PC-9 (cell line): Measurements from ENCODE around the gene AFAP1L1. TPM values are rescaled to one million over a fixed set of nuclear protein-coding genes. Genes with fewer than 3 reads are reported as not detected.

Experiments used
- BruUV-seq: library from RNA; stranded (reverse); fragments of 400-500 nt; replicated peaks from 2 replicates; lab custom pipeline; 2021; lab: Mats Ljungman, UMichigan
- CTCF ChIA-PET: fragments of 300-600 bp; sonication (Branson Sonifier 250); formaldehyde crosslinking; loops from one replicate; lab custom pipeline; 2022; ENCODE audit warnings: antibody characterized with exemption; lab: Charles Lee
- POLR2A ChIA-PET: fragments of 300-600 bp; sonication (Branson Sonifier 250); formaldehyde crosslinking; loops from one replicate; lab custom pipeline; 2022; ENCODE audit warnings: antibody characterized with exemption; ENCODE audit not compliant: unreplicated experiment; lab: Charles Lee
- DNase-seq, 2 experiments: peaks; one replicate each; pipeline versions ENCODE4 v3.0.0 to v3.0.0-alpha.2; 2015 to 2022; ENCODE audit warnings: mixed read lengths in 1 of 2
- H2AFZ ChIP-seq: fragments of 200-600 bp; sonication (generic); 2 replicates; pipeline ENCODE4 v1.8.1; 2017; ENCODE audit warnings: antibody characterized with exemption
- H3F3A ChIP-seq: fragments of 200-600 bp; sonication (generic); 2 replicates; pipeline ENCODE4 v1.8.1; 2017; ENCODE audit warnings: antibody characterized with exemption, mild to moderate bottlenecking, low read depth; ENCODE audit not compliant: insufficient read depth
- H3K27ac ChIP-seq: fragments of 200-600 bp; sonication (generic); 2 replicates; pipeline ENCODE4 v1.6.1; 2016; ENCODE audit warnings: mixed run types
- H3K27me3 ChIP-seq: fragments of 200-600 bp; sonication (generic); 2 replicates; pipeline ENCODE4 v1.6.1; 2016; ENCODE audit warnings: low read depth, mixed run types; ENCODE audit not compliant: insufficient read depth
- H3K36me3 ChIP-seq: fragments of 200-600 bp; sonication (generic); 2 replicates; pipeline ENCODE4 v1.6.1; 2016; ENCODE audit warnings: low read depth, mixed run types
- H3K4me1 ChIP-seq: fragments of 200-600 bp; sonication (generic); replicated peaks from 2 replicates; pipeline ENCODE4 v1.6.1; 2016; ENCODE audit warnings: mixed run types; ENCODE audit not compliant: insufficient read depth
- H3K4me2 ChIP-seq: fragments of 200-600 bp; sonication (generic); 2 replicates; pipeline ENCODE4 v1.6.1; 2017; ENCODE audit warnings: mixed run types
- H3K4me3 ChIP-seq: fragments of 200-600 bp; sonication (generic); 2 replicates; pipeline ENCODE4 v1.6.1; 2016; ENCODE audit warnings: mixed run types
- H3K79me2 ChIP-seq: fragments of 200-600 bp; sonication (generic); 2 replicates; pipeline ENCODE4 v1.6.1; 2017; ENCODE audit warnings: low read depth, mixed run types
- H3K9me2 ChIP-seq: fragments of 200-600 bp; sonication (generic); 2 replicates; pipeline ENCODE4 v1.8.1; 2017; ENCODE audit warnings: mild to moderate bottlenecking; ENCODE audit not compliant: insufficient read depth
- H3K9me3 ChIP-seq: fragments of 200-600 bp; sonication (generic); 2 replicates; pipeline ENCODE4 v1.8.1; 2016; ENCODE audit warnings: low read depth; ENCODE audit not compliant: insufficient read depth
- H4K20me1 ChIP-seq: fragments of 200-600 bp; sonication (generic); 2 replicates; pipeline ENCODE4 v1.8.1; 2017; ENCODE audit not compliant: insufficient read depth
- EZH2 ChIP-seq: fragments of 200-600 bp; sonication (generic); IDR thresholded peaks from 2 replicates; pipeline ENCODE4 v1.8.0; 2017; ENCODE audit warnings: antibody characterized with exemption, low read depth
- intact Hi-C: fragments of 100-400 bp; cut with micrococcal nuclease; formaldehyde crosslinking; loops from one replicate; pipeline ENCODE4 v1.10.0; 2022; ENCODE audit not compliant: unreplicated experiment
- total RNA-seq: library from RNA; stranded (reverse); gene quantifications from 2 replicates; pipeline ENCODE4 v1.2.3, GENCODE V29; 2021
- TF ChIP-seq, protein P1 (sequence below): fragments of 200-600 bp; sonication (generic); conservative IDR thresholded peaks from 2 replicates; pipeline ENCODE4 v1.6.1; 2017; ENCODE audit warnings: mixed run types, antibody characterized with exemption, mild to moderate bottlenecking, moderate library complexity

AFAP1L1 gene
- total RNA-seq, 1 experiment from 2014 or later = 9.6 TPM

- H4K20me1 ChIP-seq = no peaks in the 10 kb centered on the region
- no peaks in the 10 kb centered on the region for H3K9me2 ChIP-seq
- H3K4me2 ChIP-seq = no peak overlapping the region
- ChIA-PET POLR2A (no interaction called here), CTCF (no interaction called here)
- intact Hi-C loops = no loop called here
- no peaks in the 10 kb centered on the region for H3K9me3 ChIP-seq
- H3K4me1 ChIP-seq = no peaks in the 10 kb centered on the region
- no peaks in the 10 kb centered on the region for H3K27me3 ChIP-seq
- BruUV-seq = no TSS peak
- H3K4me3 ChIP-seq = no peak overlapping the region
- no peaks in the 10 kb centered on the region for H3K36me3 ChIP-seq
- H3K27ac ChIP-seq = no peak overlapping the region
- no peak for DNase-seq
- TF ChIP-seq EZH2 = no peak
- TF ChIP-seq, protein P1, sequence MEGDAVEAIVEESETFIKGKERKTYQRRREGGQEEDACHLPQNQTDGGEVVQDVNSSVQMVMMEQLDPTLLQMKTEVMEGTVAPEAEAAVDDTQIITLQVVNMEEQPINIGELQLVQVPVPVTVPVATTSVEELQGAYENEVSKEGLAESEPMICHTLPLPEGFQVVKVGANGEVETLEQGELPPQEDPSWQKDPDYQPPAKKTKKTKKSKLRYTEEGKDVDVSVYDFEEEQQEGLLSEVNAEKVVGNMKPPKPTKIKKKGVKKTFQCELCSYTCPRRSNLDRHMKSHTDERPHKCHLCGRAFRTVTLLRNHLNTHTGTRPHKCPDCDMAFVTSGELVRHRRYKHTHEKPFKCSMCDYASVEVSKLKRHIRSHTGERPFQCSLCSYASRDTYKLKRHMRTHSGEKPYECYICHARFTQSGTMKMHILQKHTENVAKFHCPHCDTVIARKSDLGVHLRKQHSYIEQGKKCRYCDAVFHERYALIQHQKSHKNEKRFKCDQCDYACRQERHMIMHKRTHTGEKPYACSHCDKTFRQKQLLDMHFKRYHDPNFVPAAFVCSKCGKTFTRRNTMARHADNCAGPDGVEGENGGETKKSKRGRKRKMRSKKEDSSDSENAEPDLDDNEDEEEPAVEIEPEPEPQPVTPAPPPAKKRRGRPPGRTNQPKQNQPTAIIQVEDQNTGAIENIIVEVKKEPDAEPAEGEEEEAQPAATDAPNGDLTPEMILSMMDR = no peak
- H3F3A ChIP-seq = 0 out of 2 replicates have a peak, but pooled peaks cover 3% of the 10 kb centered on the region
- H2AFZ ChIP-seq = no peak overlapping the region
- H3K79me2 ChIP-seq = no peaks in the 10 kb centered on the region
Measured at GRCh38 chr5:149310488-149310887, 38.8 kb downstream of the AFAP1L1 start.

DNA sequence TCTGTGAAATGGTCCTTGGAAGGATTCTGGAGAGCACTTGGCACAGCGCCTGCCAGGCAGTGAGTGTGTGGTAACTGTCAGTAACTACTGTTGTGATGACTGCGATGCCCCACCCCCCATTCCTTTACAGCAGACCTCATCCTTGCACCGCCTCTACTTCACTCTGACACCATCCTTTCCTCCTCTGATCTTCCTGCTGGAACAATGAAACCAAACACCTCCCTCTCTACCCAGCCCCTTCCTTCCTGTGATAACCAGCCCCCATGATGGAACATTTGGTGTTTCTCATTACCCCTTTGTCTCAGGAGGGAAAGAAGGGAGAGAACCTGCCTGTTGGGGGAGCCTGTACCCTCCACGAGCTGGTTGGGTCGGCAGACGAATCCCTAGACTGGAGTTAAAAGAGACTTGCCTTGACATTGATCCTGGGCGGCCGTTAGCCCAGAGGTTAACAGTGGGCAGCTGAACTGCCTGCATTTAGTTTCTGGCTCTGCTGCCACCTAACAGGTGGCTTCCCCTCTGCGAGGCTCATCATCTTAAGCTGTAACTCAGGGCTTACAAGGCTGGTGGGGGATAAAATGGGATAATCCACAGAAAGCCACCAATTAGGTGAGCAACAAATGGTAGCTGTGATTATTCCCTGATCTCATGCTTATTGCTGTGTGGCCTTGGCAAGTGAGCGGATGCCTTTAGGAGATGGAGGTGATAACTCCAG is 39.4 kb downstream of the AFAP1L1 start:
- ChIA-PET CTCF (no interaction called here), POLR2A (no interaction called here)
- Histone ChIP-seq H3K4me2 (no peak overlapping the region), H3K4me3 (no peak overlapping the region), H3F3A (0 out of 2 replicates have a peak, but pooled peaks cover 3% of the 10 kb centered on the region), H3K4me1 (no peaks in the 10 kb centered on the region), H4K20me1 (no peaks in the 10 kb centered on the region), H3K79me2 (no peaks in the 10 kb centered on the region), H3K27ac (no peak overlapping the region), H2AFZ (no peak overlapping the region), H3K9me2 (no peaks in the 10 kb centered on the region), H3K36me3 (no peaks in the 10 kb centered on the region), H3K9me3 (no peaks in the 10 kb centered on the region), H3K27me3 (no peaks in the 10 kb centered on the region)
- no peak for TF ChIP-seq EZH2
- TF ChIP-seq, protein P1 = no peak
- no TSS peak for BruUV-seq
- DNase-seq = no peak
- intact Hi-C loops = no loop called here

DNA sequence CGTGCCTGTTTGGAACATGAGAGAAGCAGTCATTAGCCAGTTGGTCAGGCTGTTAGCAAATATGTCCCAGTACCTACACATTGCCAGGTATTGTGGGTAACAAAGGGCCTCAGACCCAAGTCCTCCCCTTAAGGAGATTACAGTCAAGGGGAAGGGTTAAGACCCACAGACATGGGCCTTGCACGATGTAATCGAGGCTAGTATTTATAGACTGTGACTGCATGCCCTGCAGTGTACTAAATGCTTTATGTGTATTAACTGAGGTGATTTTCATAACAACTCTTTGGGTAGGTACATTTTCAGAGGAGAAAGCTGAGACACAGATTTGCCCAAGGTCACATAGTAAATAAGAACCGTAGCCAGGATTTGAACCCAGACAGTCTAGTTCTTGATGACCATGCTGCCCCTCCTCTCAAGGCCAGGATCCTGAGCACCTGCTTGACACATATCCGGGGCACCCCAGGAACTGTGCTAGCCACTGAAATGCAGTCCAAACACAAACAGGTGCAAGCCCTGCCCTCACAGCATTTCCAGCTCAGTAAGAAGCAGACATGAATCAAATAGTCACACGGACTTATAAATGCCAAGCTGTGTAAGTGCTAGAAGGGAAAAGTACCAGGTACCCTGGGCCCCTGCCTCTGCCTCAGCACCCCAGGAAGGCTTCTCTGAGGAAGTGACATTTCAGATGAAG is 41.6 kb downstream of the AFAP1L1 start:
- no peaks in the 10 kb centered on the region for H3K9me3 ChIP-seq
- 0 out of 2 replicates have a peak, but pooled peaks cover 3% of the 10 kb centered on the region for H3F3A ChIP-seq
- intact Hi-C loops = no loop called here
- H3K4me1 ChIP-seq = no peaks in the 10 kb centered on the region
- no peaks in the 10 kb centered on the region for H4K20me1 ChIP-seq
- CTCF ChIA-PET = interaction anchor here (0.6 kb wide), 1 partner anchor 11 kb away, joined by 7 read pairs; no protein-coding TSS in a partner anchor
- no peaks in the 10 kb centered on the region for H3K79me2 ChIP-seq
- POLR2A ChIA-PET = no interaction called here
- no peaks in the 10 kb centered on the region for H3K36me3 ChIP-seq
- no peak overlapping the region for H3K4me2 ChIP-seq
- no TSS peak for BruUV-seq
- H2AFZ ChIP-seq = no peak overlapping the region
- TF ChIP-seq EZH2 = no peak
- TF ChIP-seq, protein P1 = no peak
- no peaks in the 10 kb centered on the region for H3K9me2 ChIP-seq
- no peak for DNase-seq
- H3K4me3 ChIP-seq = no peak overlapping the region
- H3K27ac ChIP-seq = no peak overlapping the region
- H3K27me3 ChIP-seq = no peaks in the 10 kb centered on the region
